Measurements from ENCODE around the gene CCDC78.

Gene CCDC78

DNA sequence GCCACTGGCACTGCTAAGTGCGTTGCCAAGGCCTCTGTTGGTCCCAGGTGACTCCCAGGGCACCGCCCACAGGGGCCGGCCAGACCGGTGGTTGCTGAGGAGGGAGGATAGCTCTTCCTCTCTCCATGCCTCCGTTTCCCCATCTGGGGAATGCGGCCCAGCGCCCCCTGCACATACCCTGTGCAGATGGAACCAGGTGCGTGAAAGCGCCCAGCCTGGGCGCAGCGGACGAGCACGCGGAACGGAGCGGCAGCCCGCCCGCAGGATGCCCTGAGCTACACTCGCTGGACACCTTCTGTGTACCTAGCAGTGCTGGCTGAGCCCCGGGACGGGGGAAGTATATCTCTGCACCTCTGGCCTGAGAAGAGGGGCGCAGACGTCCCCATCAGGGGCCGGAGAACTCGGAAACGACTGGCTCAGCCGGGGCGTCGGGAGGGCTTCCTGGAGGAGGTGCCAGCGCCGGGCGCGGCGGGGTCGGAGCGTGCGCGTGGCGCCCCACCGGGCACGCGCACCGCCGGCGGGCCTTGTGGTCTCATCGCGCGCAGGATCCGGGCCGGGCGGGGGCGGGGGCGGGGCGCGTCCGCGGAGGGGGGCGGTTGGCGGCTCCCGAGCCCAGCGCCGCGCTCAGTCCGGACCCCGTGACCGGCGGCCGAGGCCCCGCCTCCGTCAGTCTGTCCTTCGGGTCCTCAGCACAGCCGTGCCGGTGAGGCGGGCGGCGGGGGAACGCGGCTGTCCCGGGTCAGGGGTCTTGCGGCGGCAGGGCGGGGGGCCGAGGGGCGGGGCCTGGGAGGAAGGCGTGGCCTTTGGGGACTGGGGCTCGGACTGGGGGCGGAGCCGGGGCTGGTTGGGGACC is at the start of gene CCDC78, which contains the start of gene HAGHL:
Gene CCDC78 (minus strand): TSS at position 6 of the 853 bp plus-strand sequence. CDS start 76 bp downstream, outside the sequence.
Gene HAGHL (plus strand): TSS at position 669 of the 853 bp plus-strand sequence. CDS start 404 bp downstream, outside the sequence.
- DNase-seq, result no peak

DNA sequence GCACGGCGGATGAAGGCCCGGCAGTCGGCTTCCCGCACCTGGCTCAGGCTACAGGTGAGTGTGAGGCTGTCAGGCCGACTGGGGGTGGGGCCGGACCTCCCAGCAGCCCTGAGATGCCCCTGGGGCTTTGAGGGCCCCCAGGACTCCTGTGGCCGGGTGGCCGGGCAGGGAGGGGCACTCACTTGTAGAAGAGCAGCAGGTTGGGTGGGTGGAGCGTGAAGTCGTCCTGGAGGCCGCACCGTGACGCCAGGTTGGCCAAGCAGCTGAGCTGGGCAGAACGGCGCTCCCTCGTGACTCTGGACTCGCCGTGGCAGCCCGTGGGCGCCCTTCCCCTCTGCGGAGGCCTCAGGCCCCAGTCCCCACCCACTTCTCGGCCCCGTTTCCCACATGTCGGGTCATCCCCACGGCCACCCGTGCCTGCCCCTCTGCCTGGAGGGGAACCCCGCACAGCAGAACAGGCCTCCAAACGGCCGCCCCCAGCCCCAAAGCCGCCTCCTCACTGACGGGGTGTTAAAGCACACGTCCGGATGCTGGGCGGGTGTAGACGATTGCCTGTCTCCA is 49.1 kb upstream of the CCDC78 start:
- no peak for DNase-seq

GRCh38 chr16:774086-775001 is 48.1 kb upstream of the CCDC78 start:
- no peak for DNase-seq

DNA sequence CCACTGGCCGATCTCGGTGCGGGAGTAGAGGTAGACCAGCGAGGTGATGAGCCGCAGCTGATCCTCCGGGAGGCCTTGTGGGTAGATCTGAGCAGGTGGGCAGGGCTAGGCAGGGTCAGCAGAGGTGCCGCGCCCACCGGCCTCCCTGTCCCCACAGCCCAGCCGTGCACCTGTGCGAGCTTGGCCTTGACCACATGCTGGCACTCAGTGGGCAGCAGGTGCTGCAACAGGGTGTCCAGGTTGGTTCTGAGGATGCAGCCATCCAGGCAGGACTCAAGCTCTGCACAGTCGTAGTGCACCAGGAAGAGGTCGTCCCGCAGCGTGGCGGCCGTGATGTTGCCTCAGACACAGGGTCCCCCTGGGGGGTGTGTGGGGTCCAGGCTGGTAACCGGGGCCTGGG is 46.7 kb upstream of the CCDC78 start:
- no peak for DNase-seq

DNA sequence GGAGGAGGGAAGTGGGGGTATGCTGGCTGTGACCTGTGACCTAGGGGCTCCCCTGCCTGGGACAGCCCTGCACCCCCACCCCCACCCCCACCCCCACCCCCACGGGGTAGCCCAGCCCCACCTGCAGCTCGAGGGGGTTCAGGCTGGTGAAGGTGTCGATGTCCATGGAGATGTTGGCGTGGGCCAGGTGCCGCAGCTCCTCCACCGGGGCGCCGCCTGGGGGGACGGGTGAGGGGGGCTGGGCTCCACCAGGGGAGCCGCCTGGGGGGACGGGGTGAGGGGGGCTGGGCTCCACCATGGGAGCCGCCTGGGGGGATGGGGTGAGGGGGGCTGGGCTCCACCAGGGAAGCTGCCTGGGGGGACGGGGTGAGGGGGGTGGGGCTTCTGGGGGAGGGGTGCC is 44.2 kb upstream of the CCDC78 start:
- DNase-seq, result no peak

DNA sequence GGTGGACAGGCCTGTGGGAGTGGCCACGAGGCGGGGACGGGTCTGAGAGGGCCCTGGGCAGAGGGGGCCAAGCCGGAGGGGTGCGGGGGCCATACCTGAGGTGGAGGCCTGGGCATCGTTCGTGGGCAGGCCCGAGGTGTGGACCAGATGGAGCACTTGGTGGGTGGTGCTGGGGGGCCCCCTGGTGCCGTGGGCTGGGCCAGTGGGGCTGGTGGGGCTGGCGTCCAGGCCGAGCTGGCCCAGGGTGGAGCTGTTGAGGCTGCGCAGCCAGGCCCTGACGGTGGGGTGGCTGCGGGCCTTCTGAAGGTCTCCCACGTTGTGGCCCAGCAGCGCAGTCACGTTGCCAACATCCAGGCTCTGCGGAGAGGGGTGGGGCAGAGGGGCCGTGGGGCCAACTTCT is 43.7 kb upstream of the CCDC78 start:
- DNase-seq, result no peak

- no peak for DNase-seq
Observed at GRCh38 chr16:769184-769784, 43.0 kb upstream of the CCDC78 start.

GRCh38 chr16:768428-768827 is 42.2 kb upstream of the CCDC78 start:
- no peak for DNase-seq

DNA sequence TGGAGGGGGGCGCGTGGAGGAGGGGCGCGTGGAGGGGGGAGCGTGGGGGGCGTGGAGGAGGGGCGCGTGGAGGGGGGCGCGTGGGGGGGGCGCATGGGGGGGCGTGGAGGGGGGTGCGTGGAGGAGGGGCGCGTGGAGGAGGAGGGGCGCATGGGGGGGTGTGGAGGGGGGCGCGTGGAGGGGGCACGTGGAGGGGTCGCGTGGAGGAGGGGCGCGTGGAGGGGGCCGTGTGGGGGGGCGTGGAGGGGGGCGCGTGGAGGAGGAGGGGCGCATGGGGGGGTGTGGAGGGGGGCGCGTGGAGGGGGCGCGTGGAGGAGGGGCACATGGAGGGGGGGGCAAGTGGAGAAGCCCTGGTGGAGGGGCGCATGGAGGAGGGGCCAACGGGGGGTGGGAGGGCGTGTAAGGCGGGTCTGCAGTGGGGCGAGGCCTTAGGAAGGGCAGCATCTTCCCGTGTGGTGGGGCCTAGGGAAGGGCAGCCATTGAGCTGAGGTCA is 41.5 kb upstream of the CCDC78 start:
- DNase-seq, result no peak

DNA sequence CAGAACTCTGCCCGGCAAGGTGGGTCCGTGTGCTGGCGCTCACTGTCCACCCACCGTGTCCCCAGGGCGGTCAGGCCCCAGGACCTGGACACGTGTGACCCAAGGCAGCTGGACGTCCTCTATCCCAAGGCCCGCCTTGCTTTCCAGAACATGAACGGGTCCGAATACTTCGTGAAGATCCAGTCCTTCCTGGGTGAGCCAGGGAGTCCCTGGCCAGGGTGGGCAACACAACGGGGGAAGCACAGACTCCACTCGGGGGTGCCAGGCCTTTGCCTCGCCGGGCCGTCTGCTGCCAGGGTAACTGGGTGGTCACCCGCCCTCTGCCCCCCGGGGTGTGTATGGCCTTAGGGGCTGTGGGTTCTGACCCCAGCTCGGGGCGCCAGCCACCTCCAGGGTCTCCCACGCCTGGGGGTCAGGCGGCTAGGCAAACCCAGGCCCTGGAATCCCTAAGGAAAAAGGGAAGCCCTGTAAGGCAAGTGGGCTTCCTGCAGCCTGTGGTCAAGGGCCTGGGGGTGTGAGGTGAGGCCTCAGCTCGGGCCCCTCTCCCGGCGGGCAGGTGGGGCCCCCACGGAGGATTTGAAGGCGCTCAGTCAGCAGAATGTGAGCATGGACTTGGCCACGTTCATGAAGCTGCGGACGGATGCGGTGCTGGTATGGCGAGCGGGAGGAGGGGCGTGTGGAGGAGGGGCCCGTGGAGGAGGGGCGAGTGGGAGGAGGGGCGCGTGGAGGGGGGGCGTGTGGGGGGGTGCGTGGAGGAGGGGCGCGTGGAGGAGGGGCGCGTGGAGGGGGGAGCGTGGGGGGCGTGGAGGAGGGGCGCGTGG is 40.8 kb upstream of the CCDC78 start:
- DNase-seq, result no peak

- DNase-seq, result no peak
Observed at GRCh38 chr16:766008-766819, 40.0 kb upstream of the CCDC78 start.

DNA sequence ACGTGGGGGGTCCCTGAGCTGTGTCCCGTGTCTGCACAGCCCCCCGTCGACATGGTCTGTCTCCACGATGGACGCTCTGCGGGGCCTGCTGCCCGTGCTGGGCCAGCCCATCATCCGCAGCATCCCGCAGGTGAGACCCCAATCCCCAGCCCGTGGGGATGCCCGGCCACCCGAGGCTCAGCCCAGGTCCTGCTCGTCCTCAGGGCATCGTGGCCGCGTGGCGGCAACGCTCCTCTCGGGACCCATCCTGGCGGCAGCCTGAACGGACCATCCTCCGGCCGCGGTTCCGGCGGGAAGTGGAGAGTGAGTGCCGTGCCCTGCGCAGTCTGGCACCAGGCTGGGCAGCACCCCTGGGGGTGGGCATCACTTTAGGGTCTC is 39.2 kb upstream of the CCDC78 start:
- DNase-seq, result no peak

DNA sequence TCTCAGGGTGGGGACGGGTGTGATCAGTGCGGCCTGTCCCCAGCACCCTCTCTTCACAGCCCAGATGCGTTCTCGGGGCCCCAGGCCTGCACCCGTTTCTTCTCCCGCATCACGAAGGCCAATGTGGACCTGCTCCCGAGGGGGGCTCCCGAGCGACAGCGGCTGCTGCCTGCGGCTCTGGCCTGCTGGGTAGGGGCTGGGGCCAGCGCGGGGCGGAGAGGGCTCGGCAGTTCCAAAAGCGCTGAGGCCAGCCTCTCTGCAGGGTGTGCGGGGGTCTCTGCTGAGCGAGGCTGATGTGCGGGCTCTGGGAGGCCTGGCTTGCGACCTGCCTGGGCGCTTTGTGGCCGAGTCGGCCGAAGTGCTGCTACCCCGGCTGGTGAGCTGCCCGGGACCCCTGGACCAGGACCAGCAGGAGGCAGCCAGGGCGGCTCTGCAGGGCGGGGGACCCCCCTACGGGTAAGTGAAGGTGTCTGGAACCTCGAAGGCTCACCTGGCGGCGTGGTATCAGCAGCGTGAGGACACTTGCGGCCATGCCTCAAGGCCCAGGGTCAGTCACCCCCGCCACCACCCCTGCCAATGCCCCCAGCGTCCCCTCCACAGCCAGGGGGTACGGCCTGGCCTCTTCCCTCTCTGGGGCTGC is 38.7 kb upstream of the CCDC78 start:
- no peak for DNase-seq

- DNase-seq, result no peak
Observed at GRCh38 chr16:764184-764750, 38.0 kb upstream of the CCDC78 start.

GRCh38 chr16:763369-764183 is 37.3 kb upstream of the CCDC78 start:
- DNase-seq, result no peak

DNA sequence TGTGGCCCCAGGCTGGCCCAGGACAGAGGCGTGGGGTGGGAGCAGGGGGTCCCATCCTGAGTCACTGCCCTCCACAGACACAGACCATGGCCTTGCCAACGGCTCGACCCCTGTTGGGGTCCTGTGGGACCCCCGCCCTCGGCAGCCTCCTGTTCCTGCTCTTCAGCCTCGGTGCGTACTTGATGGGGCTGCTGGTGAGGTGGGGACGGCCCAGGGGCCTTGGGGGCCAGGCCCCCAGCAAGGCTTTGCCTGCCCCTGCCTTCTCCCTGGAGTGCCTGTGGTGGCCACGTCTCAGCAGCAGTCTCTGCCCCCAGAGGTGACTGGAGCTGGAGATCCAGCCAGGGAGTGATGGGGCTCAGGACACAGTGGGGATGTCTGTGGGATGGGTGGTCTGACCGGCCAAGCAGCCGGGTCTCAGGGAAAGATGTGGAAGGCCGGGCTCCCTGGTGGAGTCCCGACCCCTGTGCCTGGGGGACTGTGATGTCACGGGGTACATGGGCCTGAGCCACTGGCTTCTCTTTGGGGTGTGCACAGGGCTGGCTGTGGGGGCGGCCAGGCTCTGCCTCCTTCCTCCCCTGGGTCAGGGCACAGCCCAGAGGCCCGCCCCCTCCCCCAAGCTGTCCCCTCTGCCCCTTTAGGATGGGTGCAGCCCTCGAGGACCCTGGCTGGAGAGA is 36.5 kb upstream of the CCDC78 start:
- no peak for DNase-seq

GRCh38 chr16:761625-762513 is 35.6 kb upstream of the CCDC78 start:
- no peak for DNase-seq
